Naive thymus-derived CD4-positive, alpha-beta T cell (primary cell): ENCODE data around the gene ERICH3. TPM values are rescaled to one million over a fixed set of nuclear protein-coding genes. Genes with fewer than 3 reads are reported as not detected.

ENCODE experiments used
- polyA plus RNA-seq, 2 donors: library from polyadenylated mRNA; unstranded; fragments of 300-500 nt; fragmentation: Illumina TruSeq; gene quantifications; one replicate each; pipeline ENCODE4 v1.2.3, GENCODE V29; 2021
- total RNA-seq, 6 experiments: library from RNA in 5 of 6; stranded (reverse) in 5 of 6; gene quantifications; 1 replicate in 5 of 6; 2 replicates in 1 of 6; pipeline ENCODE4 v1.2.3 and lab custom pipeline; 2021 to 2026

ERICH3 gene
- total and polyA plus RNA-seq, 7 experiments from 2014 or later, result not detected

Other genes with a start within 250 kb of the ERICH3 start
- not detected for gene LRRC53, start 161.2 kb downstream of the ERICH3 start, total RNA-seq
- gene LRRC53, start 161.2 kb downstream of the ERICH3 start, polyA plus RNA-seq, result not detected
- 10 to 100 TPM in 4 of 5 experiments, 1 to 10 TPM in 1; 6.8 to 23.9 (median 14.0) TPM for gene CRYZ, start 59.3 kb upstream of the ERICH3 start, total RNA-seq
- 10 to 100 TPM; 30.0 to 40.1 TPM for gene CRYZ, start 59.3 kb upstream of the ERICH3 start, polyA plus RNA-seq
- 10 to 100 TPM; 13.5 to 24.7 (median 19.3) TPM for gene TYW3, start 59.4 kb upstream of the ERICH3 start, total RNA-seq
- 1 to 10 TPM; 9.2 to 9.6 TPM for gene TYW3, start 59.4 kb upstream of the ERICH3 start, polyA plus RNA-seq